K562 (cell line): ENCODE results near the gene CLEC6A. TPM values are rescaled to one million over a fixed set of nuclear protein-coding genes. Genes with fewer than 3 reads are reported as not detected.

Experiments
- ATAC-seq: fragments of 200-7000 bp; cut with Tn5 transposase; 3 replicates; pipeline ENCODE4 v1.9.1; 2020; ENCODE audit warnings: moderate library complexity
- BruUV-seq: library from RNA; stranded (reverse); fragments of 400-500 nt; replicated peaks from 2 replicates; lab custom pipeline; 2021; lab: Mats Ljungman, UMichigan
- CTCF ChIA-PET: fragments of 300-600 bp; formaldehyde crosslinking; extraction: SDS; loops from one replicate; lab custom pipeline; 2021; ENCODE audit warnings: low intra/inter-chr PET ratio; lab: Yijun Ruan, JAX
- POLR2A ChIA-PET: fragments of 300-600, 350-650 bp; sonication (Branson Sonifier 250); formaldehyde crosslinking; extraction: SDS; loops from one replicate; lab custom pipeline; 2021; ENCODE audit warnings: antibody characterized with exemption, inconsistent platforms; lab: Yijun Ruan, JAX
- DNase-seq, 4 experiments: peaks; one replicate each; pipeline versions ENCODE4 v3.0.0 to v3.0.0-alpha.2; 2011 to 2018; ENCODE audit warnings: low spot score in 3 of 4, mixed read lengths in 3 of 4; ENCODE audit errors: extremely low read depth in 1 of 4
- FAIRE-seq: peaks from 2 replicates; lab custom pipeline; 2011; peaks lifted over from hg19 to GRCh38; lab: Jason Lieb, UNC
- H2AFZ ChIP-seq: 2 replicates; pipeline ENCODE4 v1.6.0; 2011; ENCODE audit warnings: low read depth, low read length, control low read depth, inconsistent platforms
- H3K27ac ChIP-seq: fragments of 200-600 bp; 3 replicates; pipeline ENCODE4 v1.8.0; 2011; ENCODE audit warnings: low read depth, mild to moderate bottlenecking, control low read depth, inconsistent platforms, low read length, moderate library complexity, mixed read lengths; ENCODE audit errors: extremely low read depth
- H3K27me3 ChIP-seq, 2 experiments: fragments of 300-600 bp in 1 of 2; 2 replicates in 1 of 2; 3 replicates in 1 of 2; pipeline versions ENCODE4 v1.6.0 to v1.8.0; 2011; ENCODE audit warnings: inconsistent platforms in 2 of 2, low read length in 2 of 2, mild to moderate bottlenecking in 1 of 2, mixed read lengths in 1 of 2, moderate library complexity in 1 of 2; ENCODE audit not compliant: control insufficient read depth in 2 of 2, insufficient read depth in 2 of 2
- H3K36me3 ChIP-seq: fragments of 300-600 bp; 3 replicates; pipeline ENCODE4 v1.8.0; 2011; ENCODE audit warnings: mild to moderate bottlenecking, low read length, inconsistent platforms; ENCODE audit not compliant: control insufficient read depth, insufficient read depth
- H3K4me1 ChIP-seq, 2 experiments: fragments of 200-600 bp in 1 of 2; replicated peaks in 1 of 2; 2 replicates in 1 of 2; 3 replicates in 1 of 2; pipeline versions ENCODE4 v1.5.1 to v1.8.0; 2011; ENCODE audit warnings: inconsistent platforms in 2 of 2, low read length in 2 of 2, mild to moderate bottlenecking in 1 of 2, mixed read lengths in 1 of 2, moderate library complexity in 1 of 2; ENCODE audit not compliant: control insufficient read depth in 2 of 2, insufficient read depth in 2 of 2
- H3K4me2 ChIP-seq: 2 replicates; pipeline ENCODE4 v1.6.1; 2011; ENCODE audit warnings: low read length, control low read depth, inconsistent platforms, mixed read lengths; ENCODE audit not compliant: insufficient read depth
- H3K4me3 ChIP-seq: fragments of 200-600 bp; sonication (generic), shearing (Covaris generic); 2 replicates; pipeline ENCODE4 v1.5.1; 2016; ENCODE audit warnings: control low read depth, inconsistent platforms
- H3K79me2 ChIP-seq: fragments of 200-600 bp; 3 replicates; pipeline ENCODE4 v1.8.0; 2011; ENCODE audit warnings: low read length, inconsistent platforms; ENCODE audit not compliant: control insufficient read depth, insufficient read depth
- H3K9ac ChIP-seq, 2 experiments: 2 replicates each; pipeline versions ENCODE4 v1.6.0 to v1.6.1; 2011; ENCODE audit warnings: low read depth in 2 of 2, low read length in 2 of 2, control low read depth in 1 of 2, inconsistent platforms in 1 of 2, mild to moderate bottlenecking in 1 of 2, mixed read lengths in 1 of 2; ENCODE audit not compliant: insufficient read depth in 1 of 2
- H3K9me1 ChIP-seq: one replicate; pipeline ENCODE4 v1.6.0; 2011; ENCODE audit warnings: inconsistent platforms, mild to moderate bottlenecking, low read length, moderate library complexity; ENCODE audit not compliant: control insufficient read depth, insufficient read depth
- H3K9me3 ChIP-seq: replicated peaks from 2 replicates; pipeline ENCODE4 v1.5.1; 2011; ENCODE audit warnings: low read depth, low read length, inconsistent platforms; ENCODE audit not compliant: control insufficient read depth, insufficient read depth
- H4K20me1 ChIP-seq: replicated peaks from 2 replicates; pipeline ENCODE4 v1.6.1; 2011; ENCODE audit warnings: low read length, inconsistent platforms, mixed read lengths; ENCODE audit not compliant: control insufficient read depth, insufficient read depth
- CBFA2T2 ChIP-seq: fragments of 450-650 bp; conservative IDR thresholded peaks from 2 replicates; pipeline ENCODE4 v1.6.1; 2017; ENCODE audit warnings: mild to moderate bottlenecking
- KLF16 ChIP-seq: IDR thresholded peaks from 2 replicates; pipeline ENCODE4 v1.6.1; 2016; ENCODE audit warnings: antibody characterized with exemption
- NCOA2 ChIP-seq, 2 experiments: fragments of 450-650 bp; IDR thresholded peaks; 2 replicates each; pipeline ENCODE4 v1.6.1; 2018; ENCODE audit warnings: mild to moderate bottlenecking in 2 of 2, moderate library complexity in 1 of 2; ENCODE audit not compliant: partially characterized antibody in 2 of 2
- ZBTB7A ChIP-seq: IDR thresholded peaks from 2 replicates; pipeline ENCODE4 v1.6.1; 2011; ENCODE audit warnings: low read depth, mild to moderate bottlenecking, low read length, moderate library complexity, borderline replicate concordance; ENCODE audit not compliant: control insufficient read depth
- ZNF408 ChIP-seq: fragments of 250-450 bp; sonication (Bioruptor Pico); IDR thresholded peaks from 2 replicates; pipeline ENCODE4 v1.4.0; 2020; ENCODE audit warnings: low read depth, mild to moderate bottlenecking, moderate library complexity
- ZNF668 ChIP-seq: fragments of 250-450 bp; sonication (Bioruptor Pico); IDR thresholded peaks from 2 replicates; pipeline ENCODE4 v1.8.0; 2022; ENCODE audit warnings: mild to moderate bottlenecking, inconsistent platforms
- WGBS: fragments of 100-300 bp; shearing (Covaris generic); methylation state at CpG from one replicate; pipeline ENCODE4 v1.1.6; 2016; ENCODE audit warnings: low coverage, mixed read lengths; ENCODE audit not compliant: insufficient coverage; ENCODE audit errors: missing lambda C conversion rate; 5-methylcytosine and 5-hydroxymethylcytosine counted together
- in situ Hi-C: fragments of 300-500 bp; cut with MboI; formaldehyde crosslinking; loops from 4 replicates; pipeline ENCODE4 v1.15.0; 2018; ENCODE audit warnings: inconsistent platforms, mixed read lengths
- intact Hi-C: fragments of 100-400 bp; cut with micrococcal nuclease; formaldehyde crosslinking; loops from 2 replicates; pipeline ENCODE4 v1.14.2; 2022
- polyA plus RNA-seq, 8 experiments: library from polyadenylated mRNA; depleted of rRNA in 4 of 8; stranded (reverse) in 5 of 8; unstranded in 3 of 8; fragments of >200 nt; fragmentation: Nextera tagmentation in 2 of 8; fragmentation: Illumina TruSeq in 1 of 8; extraction: Ambion mirVana in 2 of 8; extraction: Trizol in 1 of 8; gene quantifications; 2 replicates each; pipeline versions ENCODE4 v1.2.1 to v1.2.3, GENCODE V29; 2011 to 2014; ENCODE audit warnings: inconsistent platforms in 1 of 8, missing spikeins in 1 of 8
- total RNA-seq, 7 experiments: library from RNA; depleted of rRNA in 6 of 7; stranded (reverse); fragments of >200 nt in 6 of 7; fragmentation: Illumina TruSeq in 2 of 7; extraction: Trizol in 2 of 7; gene quantifications; 2 replicates each; pipeline versions ENCODE4 v1.2.1 to v1.2.3, GENCODE V29; 2011 to 2021; ENCODE audit warnings: low replicate concordance in 1 of 7
- TF ChIP-seq, protein P1 (sequence below): sonication (generic); formaldehyde crosslinking; IDR thresholded peaks from 2 replicates; pipeline ENCODE4 v1.8.1; 2023; ENCODE audit warnings: missing genetic modification reagents, mild to moderate bottlenecking, borderline replicate concordance
- TF ChIP-seq, protein P2 (sequence below): fragments of 450-650 bp; conservative IDR thresholded peaks from 2 replicates; pipeline ENCODE4 v1.6.1; 2016; ENCODE audit warnings: missing genetic modification characterization, low read depth, mild to moderate bottlenecking, control low read depth, missing compliant biosample characterization
- TF ChIP-seq, protein P3 (sequence below): fragments of 250-450 bp; sonication (Bioruptor Pico); IDR thresholded peaks from 2 replicates; pipeline ENCODE4 v1.5.0; 2021
- TF ChIP-seq, protein P4 (sequence below): sonication (generic); formaldehyde crosslinking; IDR thresholded peaks from 2 replicates; pipeline ENCODE4 v1.8.1; 2023; ENCODE audit warnings: mild to moderate bottlenecking, missing genetic modification reagents

Gene CLEC6A
- total and polyA plus RNA-seq, 9 of the 15 experiments (the other 6 are each of a cell fraction or from before 2014, with no cell fraction given): not detected

DNA sequence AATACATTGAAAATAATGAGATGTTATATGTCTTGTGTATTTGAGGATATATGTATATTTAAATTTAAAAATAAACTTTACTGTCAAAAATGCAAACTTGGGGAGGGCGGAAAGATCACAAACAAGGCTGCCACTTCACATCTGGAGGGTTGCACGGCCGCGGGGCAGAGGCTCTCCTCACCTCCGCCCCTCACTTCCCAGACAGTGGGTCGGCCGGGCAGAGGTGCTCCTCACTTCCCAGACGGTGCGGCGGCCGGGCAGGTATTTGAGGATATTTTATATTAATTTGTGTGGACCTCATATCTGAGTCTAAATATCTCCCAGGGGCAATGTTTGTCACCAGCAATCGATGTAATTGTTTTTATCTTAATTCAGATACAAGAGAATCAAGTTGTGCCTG, 3.7 kb upstream of the CLEC6A start:
- in situ Hi-C loops: loop anchor here (10.0 kb wide), 1 partner anchor 327 kb away; the partner anchor contains the start of gene CLEC4A
- no peaks in the 10 kb centered on the region for H3K36me3 ChIP-seq
- H2AFZ ChIP-seq: no peak overlapping the region
- TF ChIP-seq, protein P1, sequence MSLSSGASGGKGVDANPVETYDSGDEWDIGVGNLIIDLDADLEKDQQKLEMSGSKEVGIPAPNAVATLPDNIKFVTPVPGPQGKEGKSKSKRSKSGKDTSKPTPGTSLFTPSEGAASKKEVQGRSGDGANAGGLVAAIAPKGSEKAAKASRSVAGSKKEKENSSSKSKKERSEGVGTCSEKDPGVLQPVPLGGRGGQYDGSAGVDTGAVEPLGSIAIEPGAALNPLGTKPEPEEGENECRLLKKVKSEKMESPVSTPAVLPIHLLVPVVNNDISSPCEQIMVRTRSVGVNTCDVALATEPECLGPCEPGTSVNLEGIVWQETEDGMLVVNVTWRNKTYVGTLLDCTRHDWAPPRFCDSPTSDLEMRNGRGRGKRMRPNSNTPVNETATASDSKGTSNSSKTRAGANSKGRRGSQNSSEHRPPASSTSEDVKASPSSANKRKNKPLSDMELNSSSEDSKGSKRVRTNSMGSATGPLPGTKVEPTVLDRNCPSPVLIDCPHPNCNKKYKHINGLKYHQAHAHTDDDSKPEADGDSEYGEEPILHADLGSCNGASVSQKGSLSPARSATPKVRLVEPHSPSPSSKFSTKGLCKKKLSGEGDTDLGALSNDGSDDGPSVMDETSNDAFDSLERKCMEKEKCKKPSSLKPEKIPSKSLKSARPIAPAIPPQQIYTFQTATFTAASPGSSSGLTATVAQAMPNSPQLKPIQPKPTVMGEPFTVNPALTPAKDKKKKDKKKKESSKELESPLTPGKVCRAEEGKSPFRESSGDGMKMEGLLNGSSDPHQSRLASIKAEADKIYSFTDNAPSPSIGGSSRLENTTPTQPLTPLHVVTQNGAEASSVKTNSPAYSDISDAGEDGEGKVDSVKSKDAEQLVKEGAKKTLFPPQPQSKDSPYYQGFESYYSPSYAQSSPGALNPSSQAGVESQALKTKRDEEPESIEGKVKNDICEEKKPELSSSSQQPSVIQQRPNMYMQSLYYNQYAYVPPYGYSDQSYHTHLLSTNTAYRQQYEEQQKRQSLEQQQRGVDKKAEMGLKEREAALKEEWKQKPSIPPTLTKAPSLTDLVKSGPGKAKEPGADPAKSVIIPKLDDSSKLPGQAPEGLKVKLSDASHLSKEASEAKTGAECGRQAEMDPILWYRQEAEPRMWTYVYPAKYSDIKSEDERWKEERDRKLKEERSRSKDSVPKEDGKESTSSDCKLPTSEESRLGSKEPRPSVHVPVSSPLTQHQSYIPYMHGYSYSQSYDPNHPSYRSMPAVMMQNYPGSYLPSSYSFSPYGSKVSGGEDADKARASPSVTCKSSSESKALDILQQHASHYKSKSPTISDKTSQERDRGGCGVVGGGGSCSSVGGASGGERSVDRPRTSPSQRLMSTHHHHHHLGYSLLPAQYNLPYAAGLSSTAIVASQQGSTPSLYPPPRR: no peak
- TF ChIP-seq, protein P2, sequence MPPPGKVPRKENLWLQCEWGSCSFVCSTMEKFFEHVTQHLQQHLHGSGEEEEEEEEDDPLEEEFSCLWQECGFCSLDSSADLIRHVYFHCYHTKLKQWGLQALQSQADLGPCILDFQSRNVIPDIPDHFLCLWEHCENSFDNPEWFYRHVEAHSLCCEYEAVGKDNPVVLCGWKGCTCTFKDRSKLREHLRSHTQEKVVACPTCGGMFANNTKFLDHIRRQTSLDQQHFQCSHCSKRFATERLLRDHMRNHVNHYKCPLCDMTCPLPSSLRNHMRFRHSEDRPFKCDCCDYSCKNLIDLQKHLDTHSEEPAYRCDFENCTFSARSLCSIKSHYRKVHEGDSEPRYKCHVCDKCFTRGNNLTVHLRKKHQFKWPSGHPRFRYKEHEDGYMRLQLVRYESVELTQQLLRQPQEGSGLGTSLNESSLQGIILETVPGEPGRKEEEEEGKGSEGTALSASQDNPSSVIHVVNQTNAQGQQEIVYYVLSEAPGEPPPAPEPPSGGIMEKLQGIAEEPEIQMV (tag): no peak
- TF ChIP-seq, protein P3, sequence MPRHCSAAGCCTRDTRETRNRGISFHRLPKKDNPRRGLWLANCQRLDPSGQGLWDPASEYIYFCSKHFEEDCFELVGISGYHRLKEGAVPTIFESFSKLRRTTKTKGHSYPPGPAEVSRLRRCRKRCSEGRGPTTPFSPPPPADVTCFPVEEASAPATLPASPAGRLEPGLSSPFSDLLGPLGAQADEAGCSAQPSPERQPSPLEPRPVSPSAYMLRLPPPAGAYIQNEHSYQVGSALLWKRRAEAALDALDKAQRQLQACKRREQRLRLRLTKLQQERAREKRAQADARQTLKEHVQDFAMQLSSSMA (CRISPR knock-in tag): no peak
- no peak for TF ChIP-seq CBFA2T2
- no peak for TF ChIP-seq ZNF668 (CRISPR knock-in tag)
- no peak for TF ChIP-seq ZNF408
- no peak for TF ChIP-seq NCOA2 (IDR thresholded peaks at IDR 0.05; ENCODE audit: partially characterized antibody in 2 of 2)
- TF ChIP-seq, protein P4, sequence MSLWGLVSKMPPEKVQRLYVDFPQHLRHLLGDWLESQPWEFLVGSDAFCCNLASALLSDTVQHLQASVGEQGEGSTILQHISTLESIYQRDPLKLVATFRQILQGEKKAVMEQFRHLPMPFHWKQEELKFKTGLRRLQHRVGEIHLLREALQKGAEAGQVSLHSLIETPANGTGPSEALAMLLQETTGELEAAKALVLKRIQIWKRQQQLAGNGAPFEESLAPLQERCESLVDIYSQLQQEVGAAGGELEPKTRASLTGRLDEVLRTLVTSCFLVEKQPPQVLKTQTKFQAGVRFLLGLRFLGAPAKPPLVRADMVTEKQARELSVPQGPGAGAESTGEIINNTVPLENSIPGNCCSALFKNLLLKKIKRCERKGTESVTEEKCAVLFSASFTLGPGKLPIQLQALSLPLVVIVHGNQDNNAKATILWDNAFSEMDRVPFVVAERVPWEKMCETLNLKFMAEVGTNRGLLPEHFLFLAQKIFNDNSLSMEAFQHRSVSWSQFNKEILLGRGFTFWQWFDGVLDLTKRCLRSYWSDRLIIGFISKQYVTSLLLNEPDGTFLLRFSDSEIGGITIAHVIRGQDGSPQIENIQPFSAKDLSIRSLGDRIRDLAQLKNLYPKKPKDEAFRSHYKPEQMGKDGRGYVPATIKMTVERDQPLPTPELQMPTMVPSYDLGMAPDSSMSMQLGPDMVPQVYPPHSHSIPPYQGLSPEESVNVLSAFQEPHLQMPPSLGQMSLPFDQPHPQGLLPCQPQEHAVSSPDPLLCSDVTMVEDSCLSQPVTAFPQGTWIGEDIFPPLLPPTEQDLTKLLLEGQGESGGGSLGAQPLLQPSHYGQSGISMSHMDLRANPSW (CRISPR knock-in tag): no peak
- TF ChIP-seq KLF16: no peak
- no peak for TF ChIP-seq ZBTB7A
- no peak overlapping the region for H3K4me2 ChIP-seq
- POLR2A ChIA-PET: no interaction called here
- H3K27ac ChIP-seq: no peak overlapping the region
- BruUV-seq: no TSS peak
- ATAC-seq (no peak), FAIRE-seq (no peak), DNase-seq (no peak)
- 2% methylated on average over 11 of the region's 12 CpGs for WGBS
- no peaks in the 10 kb centered on the region for H3K9me3 ChIP-seq
- H3K4me1 ChIP-seq: peaks cover 0 to 2% of the 10 kb centered on the region in 2 experiments; a peak in 1 of 5 replicates
- H3K27me3 ChIP-seq: no peaks in the 10 kb centered on the region
- intact Hi-C loops: no loop called here
- CTCF ChIA-PET: no interaction called here
- no peaks in the 10 kb centered on the region for H3K79me2 ChIP-seq
- no peak overlapping the region for H3K9ac ChIP-seq
- H3K4me3 ChIP-seq: no peak overlapping the region
- no peaks in the 10 kb centered on the region for H4K20me1 ChIP-seq
- no peaks in the 10 kb centered on the region for H3K9me1 ChIP-seq
